ENCODE measurements around the gene CCDC86. TPM values are rescaled to one million over a fixed set of nuclear protein-coding genes. Genes with fewer than 3 reads are reported as not detected.

Gene CCDC86
- polyA plus RNA-seq, 2 of the 4 experiments (the other 2 are of a cell fraction) = 42.8 to 71.1 TPM

DNA sequence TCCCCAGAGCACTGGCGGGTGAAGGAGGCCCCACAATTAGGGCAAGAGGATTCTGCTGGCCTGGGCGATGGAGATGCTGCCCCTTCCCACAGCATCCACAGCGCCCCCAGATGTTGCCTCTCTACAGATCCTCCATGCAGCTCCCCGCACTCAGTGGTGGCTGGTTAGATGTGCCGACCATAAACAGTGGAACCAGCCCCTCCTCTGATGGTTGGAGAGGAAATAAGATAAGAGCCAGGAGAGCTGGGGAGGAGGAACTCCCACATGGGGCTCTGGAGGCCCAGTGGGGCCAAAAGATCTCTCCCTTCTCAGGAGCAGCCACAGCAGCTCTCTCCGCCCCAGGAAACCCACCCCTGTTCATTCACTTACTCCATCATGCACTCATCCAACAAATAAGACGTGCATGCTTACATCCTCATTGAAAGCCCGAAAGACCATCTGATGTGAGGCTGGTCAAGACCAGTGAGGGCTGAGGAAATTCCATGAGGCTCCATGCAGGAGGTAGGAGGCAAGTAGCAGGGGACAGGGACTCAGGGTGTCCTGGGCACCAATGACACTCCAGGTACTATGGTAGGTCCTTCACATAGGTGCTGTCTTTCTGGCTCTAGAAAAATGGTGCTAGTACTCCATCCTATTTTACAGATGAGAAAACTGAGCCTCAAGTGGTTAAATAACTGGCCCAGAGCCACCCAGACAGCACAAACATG lies 12.4 kb downstream of the CCDC86 start:
- no peak for ATAC-seq

DNA sequence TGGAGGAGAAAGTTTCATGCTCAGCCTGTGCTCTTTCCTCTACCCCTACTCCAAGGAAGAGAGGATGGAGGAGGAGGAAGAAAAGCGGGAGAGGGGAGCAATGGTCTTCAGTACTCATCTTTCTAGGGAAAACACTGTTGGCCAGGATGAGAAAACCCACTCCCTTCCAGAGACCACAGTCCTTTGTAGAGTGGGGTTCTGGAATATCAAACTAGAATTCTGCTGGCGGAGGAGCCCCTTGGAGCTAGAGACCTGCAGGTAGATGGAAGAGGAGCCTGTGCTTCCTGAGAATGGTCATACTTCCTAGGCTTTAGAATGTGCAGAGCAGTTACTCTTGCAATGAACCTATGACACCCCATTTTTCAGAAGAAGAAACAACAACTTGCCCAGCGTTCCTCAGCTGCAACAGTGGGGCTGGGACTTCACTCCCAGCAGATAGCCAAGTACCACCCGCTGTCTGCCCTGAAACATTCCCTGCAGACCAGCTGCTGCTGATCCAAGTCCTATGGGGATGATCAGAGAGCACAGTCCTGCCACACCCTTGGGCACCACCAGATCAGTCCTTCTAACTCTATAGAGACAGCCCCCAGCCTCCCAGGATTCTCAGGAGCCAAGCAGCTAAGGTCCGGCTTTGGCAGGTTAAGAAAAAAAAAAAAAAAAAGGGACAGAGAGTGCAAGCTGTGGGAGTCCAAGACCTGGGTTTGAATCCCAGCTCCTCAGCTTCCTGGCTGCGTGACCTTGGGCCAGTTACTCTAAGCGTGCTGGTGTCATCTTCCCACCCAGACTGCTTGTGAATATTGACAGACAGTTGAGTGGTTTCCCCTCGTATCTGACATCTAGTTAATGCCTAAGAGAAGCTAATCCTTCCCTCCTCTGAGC lies 13.2 kb downstream of the CCDC86 start:
- ChIA-PET CTCF (interaction anchor here (0.7 to 1.6 kb wide), 6 partner anchors 11 to 80 kb away, joined by 3 to 6 read pairs (median 4); no protein-coding TSS in a partner anchor), POLR2A (no interaction called here)
- 64% methylated on average over 7 of the region's 8 CpGs for WGBS (ENCODE audit: missing lambda C conversion rate)
- FAIRE-seq = no peak
- Histone ChIP-seq H3K4me2 (no peak overlapping the region), H3K9me3 (no peaks in the 10 kb centered on the region), H3K4me3 (no peak overlapping the region), H3K27ac (no peak overlapping the region), H3K4me1 (no peaks in the 10 kb centered on the region)
- no peak for ATAC-seq
- TF ChIP-seq CHD2 (IDR thresholded peaks at IDR 0.05; ENCODE audit: low read length, partially characterized antibody) = no peak
- no peak for TF ChIP-seq RNF2 (IDR thresholded peaks at IDR 0.05; ENCODE audit: borderline replicate concordance, low read depth)
- TF ChIP-seq RFX5 (IDR thresholded peaks at IDR 0.05) = no peak
- no peak for TF ChIP-seq CHD4 (IDR thresholded peaks at IDR 0.05; ENCODE audit: borderline replicate concordance)
- TF ChIP-seq, protein P1, sequence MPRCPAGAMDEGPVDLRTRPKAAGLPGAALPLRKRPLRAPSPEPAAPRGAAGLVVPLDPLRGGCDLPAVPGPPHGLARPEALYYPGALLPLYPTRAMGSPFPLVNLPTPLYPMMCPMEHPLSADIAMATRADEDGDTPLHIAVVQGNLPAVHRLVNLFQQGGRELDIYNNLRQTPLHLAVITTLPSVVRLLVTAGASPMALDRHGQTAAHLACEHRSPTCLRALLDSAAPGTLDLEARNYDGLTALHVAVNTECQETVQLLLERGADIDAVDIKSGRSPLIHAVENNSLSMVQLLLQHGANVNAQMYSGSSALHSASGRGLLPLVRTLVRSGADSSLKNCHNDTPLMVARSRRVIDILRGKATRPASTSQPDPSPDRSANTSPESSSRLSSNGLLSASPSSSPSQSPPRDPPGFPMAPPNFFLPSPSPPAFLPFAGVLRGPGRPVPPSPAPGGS (IDR thresholded peaks at IDR 0.05) = no peak
- no peak for TF ChIP-seq TP53 (CRISPR knock-in tag; IDR thresholded peaks at IDR 0.05)
- TF ChIP-seq EHF (CRISPR knock-in tag; IDR thresholded peaks at IDR 0.05) = no peak
- TF ChIP-seq, protein P2, sequence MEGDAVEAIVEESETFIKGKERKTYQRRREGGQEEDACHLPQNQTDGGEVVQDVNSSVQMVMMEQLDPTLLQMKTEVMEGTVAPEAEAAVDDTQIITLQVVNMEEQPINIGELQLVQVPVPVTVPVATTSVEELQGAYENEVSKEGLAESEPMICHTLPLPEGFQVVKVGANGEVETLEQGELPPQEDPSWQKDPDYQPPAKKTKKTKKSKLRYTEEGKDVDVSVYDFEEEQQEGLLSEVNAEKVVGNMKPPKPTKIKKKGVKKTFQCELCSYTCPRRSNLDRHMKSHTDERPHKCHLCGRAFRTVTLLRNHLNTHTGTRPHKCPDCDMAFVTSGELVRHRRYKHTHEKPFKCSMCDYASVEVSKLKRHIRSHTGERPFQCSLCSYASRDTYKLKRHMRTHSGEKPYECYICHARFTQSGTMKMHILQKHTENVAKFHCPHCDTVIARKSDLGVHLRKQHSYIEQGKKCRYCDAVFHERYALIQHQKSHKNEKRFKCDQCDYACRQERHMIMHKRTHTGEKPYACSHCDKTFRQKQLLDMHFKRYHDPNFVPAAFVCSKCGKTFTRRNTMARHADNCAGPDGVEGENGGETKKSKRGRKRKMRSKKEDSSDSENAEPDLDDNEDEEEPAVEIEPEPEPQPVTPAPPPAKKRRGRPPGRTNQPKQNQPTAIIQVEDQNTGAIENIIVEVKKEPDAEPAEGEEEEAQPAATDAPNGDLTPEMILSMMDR (IDR thresholded peaks at IDR 0.05) = no peak
- no peak for TF ChIP-seq FOSB (CRISPR knock-in tag; IDR thresholded peaks at IDR 0.05)
- TF ChIP-seq, protein P3, sequence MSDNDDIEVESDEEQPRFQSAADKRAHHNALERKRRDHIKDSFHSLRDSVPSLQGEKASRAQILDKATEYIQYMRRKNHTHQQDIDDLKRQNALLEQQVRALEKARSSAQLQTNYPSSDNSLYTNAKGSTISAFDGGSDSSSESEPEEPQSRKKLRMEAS (IDR thresholded peaks at IDR 0.05) = no peak
- TF ChIP-seq, protein P4, sequence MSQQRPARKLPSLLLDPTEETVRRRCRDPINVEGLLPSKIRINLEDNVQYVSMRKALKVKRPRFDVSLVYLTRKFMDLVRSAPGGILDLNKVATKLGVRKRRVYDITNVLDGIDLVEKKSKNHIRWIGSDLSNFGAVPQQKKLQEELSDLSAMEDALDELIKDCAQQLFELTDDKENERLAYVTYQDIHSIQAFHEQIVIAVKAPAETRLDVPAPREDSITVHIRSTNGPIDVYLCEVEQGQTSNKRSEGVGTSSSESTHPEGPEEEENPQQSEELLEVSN (IDR thresholded peaks at IDR 0.05; ENCODE audit: borderline replicate concordance, low read depth) = no peak
- TF ChIP-seq NFE2L2 (conservative IDR thresholded peaks at IDR 0.05; ENCODE audit: low read length) = no peak
- no peak for TF ChIP-seq JUNB (IDR thresholded peaks at IDR 0.05)
- no peak for TF ChIP-seq HOXB5 (CRISPR knock-in tag; IDR thresholded peaks at IDR 0.05)
- TF ChIP-seq SMC3 (IDR thresholded peaks at IDR 0.05) = no peak
- no peak for TF ChIP-seq POLR2AphosphoS2 (conservative IDR thresholded peaks at IDR 0.05; ENCODE audit: low read length)
- TF ChIP-seq MYC (IDR thresholded peaks at IDR 0.05; ENCODE audit: borderline replicate concordance, low read length) = no peak
- no peak for TF ChIP-seq RAD21 (conservative IDR thresholded peaks at IDR 0.05 in 1 of 2, IDR thresholded peaks at IDR 0.05 in 1 of 2)
- TF ChIP-seq BHLHE40 (IDR thresholded peaks at IDR 0.05; ENCODE audit: low read depth, low read length) = no peak
- TF ChIP-seq, protein P5, sequence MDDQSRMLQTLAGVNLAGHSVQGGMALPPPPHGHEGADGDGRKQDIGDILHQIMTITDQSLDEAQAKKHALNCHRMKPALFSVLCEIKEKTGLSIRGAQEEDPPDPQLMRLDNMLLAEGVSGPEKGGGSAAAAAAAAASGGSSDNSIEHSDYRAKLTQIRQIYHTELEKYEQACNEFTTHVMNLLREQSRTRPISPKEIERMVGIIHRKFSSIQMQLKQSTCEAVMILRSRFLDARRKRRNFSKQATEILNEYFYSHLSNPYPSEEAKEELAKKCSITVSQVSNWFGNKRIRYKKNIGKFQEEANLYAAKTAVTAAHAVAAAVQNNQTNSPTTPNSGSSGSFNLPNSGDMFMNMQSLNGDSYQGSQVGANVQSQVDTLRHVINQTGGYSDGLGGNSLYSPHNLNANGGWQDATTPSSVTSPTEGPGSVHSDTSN (IDR thresholded peaks at IDR 0.05) = no peak
- no peak for DNase-seq (ENCODE audit: low read depth in 1 of 2, low spot score in 1 of 2)

More for the DNA sequence above, 12.4 kb downstream of the CCDC86 start:
- DNase-seq (ENCODE audit: low read depth in 1 of 2, low spot score in 1 of 2) (no peak), FAIRE-seq (no peak)
- no peak overlapping the region for H3K4me2 ChIP-seq
- ChIA-PET POLR2A (no interaction called here), CTCF (interaction anchor here (0.9 to 1.4 kb wide), 3 partner anchors 23 to 46 kb away, joined by 3 to 6 read pairs (median 4); no protein-coding TSS in a partner anchor)
- no peaks in the 10 kb centered on the region for H3K4me1 ChIP-seq
- no peaks in the 10 kb centered on the region for H3K9me3 ChIP-seq
- no peak overlapping the region for H3K27ac ChIP-seq
- TF ChIP-seq EHMT2 (IDR thresholded peaks at IDR 0.05; ENCODE audit: low read depth) (no peak), ZC3H11A (IDR thresholded peaks at IDR 0.05) (no peak), KDM1A (IDR thresholded peaks at IDR 0.05; ENCODE audit: low read depth) (no peak)
- TF ChIP-seq, protein P1 (IDR thresholded peaks at IDR 0.05) = no peak
- no peak overlapping the region for H3K4me3 ChIP-seq
- WGBS (ENCODE audit: missing lambda C conversion rate) = 77% methylated on average over 8 of the region's 8 CpGs
